DMS 273 treated with DMSO at 0.1 percent for 48 hours (cell line): Measurements from ENCODE around the gene CHM.

ENCODE experiments used
- DNase-seq: peaks from one replicate; lab custom pipeline; 2025; lab: John Stamatoyannopoulos, UW

CHM gene

DNA sequence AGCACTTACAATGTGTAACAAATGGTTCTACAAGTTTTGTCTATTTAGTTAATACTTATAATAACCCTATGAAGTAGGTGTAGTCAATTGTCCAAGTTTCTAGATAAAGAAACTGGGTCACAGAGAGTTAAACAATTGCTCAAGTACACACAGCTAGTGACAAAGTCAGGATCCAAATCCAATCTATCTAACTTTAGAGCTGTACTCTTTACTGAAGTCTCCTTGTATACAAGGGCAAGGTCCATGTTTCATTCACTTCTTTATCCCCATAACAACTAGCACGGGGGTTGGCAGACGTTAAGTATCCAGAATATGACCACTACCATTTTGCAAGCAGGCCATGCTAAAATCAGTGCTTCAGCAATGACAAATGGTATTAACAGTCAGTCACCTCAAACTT is 141.0 kb downstream of the CHM start:
- no peak for DNase-seq

DNA sequence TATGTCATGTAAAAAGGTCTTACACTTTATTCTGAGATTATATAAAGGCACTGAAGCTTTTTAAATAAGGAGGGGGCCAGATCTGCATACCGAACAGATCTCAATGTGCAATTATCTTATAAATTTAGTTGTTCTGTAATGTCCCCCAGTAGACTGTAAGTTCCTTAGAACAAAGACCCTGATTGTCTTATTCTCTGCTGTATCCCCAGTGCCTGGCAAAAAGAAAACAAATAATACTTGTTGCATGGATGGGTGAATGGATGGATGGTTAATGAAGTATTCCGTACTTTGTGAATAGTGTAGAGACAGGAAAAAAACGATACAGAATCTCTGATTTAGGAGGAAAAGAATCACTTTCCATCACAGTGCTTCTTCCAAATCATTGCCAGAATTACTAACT is 141.5 kb downstream of the CHM start:
- DNase-seq: no peak

DNA sequence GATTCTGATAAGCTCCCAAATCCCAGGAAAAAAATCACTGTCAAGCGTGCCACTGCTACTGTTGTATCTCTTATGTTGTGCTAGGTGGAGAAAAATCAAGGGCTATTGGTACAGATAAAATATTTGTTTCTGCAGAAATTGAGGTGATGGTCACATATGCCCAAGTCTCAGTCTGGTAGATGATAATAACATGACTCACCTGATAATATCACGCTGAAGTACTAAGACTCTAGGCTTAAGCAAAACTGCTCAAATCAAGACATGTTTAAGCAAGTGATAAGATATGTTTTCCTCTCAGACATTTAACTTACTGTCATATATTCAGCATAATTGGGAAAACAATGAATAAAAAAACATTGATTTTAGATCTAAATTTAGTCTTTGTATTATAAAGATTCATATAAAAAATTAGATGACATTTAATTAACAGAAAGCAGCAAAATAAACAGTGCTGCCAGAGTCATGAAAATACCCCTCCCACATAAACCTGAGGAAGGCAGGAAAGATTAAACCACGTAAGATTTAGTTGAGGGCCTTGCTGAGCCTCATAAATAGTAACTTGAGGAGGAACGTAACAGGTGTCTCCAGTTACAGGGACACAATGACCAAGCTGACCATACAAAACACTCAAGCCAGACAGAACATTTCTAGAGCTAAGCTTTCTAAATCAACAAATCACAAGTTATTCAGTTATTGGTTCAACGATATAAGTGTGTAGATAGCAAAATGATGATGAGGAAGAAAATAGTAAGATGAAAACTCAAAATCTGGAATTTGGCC is 143.5 kb downstream of the CHM start:
- no peak for DNase-seq

DNA sequence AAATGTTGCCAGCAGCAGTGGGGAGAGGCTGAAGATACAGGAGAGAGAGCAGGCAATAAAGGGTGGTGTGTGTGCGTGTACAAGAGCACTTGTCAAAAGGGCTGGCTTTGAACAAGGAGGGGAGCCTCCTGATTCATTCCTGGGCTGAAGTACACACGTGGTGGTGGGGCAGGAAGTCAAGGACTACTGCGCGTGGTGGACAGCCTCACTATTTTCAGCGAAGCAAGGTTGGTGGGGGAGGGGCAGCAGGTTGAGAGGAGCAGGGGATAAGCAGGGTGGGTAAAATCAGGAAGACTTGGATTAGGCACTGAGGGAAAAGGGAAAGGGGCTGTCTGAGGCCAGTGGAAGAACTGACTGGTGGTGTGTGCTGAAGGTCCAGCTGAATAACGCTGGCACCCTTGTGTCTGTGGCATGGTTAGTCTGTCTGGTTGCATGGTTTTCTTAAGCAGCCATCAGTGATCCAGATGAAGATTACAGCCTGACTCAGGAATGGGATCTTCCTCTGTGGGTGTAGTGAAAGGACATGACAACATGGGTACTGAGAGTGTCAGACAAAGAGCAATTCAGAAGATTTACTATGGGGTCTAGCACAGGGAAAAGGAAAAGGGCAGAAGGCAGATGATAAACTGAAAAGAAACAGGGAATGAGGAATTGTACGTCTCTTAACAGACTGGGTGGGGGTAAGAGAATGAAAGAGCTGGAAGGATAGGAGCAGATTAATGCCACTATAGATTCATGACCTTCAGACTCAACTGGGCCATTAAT is 149.8 kb downstream of the CHM start:
- no peak for DNase-seq

DNA sequence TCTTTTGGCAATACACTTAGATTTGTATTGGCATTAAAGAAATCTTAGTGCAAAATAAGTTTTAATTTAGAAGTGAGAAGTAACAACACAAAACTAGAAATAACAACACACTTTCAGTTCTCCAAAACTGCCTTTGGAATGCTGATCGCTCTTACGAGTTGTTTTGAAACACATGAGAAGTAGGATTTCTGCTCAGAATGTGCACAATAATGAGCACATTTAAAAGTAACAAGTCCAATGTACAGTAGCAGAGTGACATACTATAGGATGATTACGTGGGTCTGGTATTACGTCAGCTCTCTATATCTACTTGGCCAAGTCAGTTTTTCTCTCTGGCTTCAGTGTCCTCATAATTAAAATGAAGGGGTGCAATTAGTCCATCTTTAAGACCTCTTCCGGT is 164.8 kb downstream of the CHM start:
- no peak for DNase-seq

DNA sequence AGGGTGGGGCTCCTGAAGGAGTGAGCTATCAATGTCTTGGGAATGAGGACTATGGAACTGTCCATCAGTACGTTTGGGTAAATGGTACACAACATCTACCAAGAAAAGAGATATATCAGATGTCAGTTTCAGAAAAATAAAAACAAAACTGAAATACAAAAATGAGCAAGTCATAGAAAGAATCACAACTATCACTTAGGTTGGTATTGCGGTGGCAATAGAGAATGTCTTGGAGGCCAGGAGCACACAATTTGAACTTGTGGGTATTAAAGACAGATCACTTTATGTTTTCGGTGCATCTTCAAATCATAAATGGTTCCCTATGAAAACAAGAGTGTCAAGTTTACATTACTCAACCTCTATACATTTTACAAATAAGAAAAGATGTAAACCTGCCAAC is 176.8 kb downstream of the CHM start:
- no peak for DNase-seq

DNA sequence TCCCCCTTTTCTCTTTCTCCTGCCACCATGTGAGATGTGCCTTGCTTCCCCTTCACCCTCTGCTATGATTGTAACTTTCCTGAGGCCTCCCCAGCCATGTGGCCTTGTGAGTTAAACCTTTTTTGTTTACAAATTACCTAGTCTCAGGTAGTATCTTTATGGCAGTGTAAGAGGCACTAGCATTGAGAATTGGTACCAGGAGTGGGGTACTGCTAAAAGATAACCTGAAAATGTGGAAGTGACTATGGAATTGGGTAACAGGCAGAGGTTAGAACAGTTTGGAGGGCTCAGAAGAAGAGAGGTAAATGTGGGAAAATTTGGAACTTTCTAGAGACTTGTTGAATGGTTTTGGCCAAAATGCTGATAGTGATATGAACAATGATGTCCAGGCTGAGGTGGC is 182.0 kb downstream of the CHM start:
- DNase-seq: no peak

DNA sequence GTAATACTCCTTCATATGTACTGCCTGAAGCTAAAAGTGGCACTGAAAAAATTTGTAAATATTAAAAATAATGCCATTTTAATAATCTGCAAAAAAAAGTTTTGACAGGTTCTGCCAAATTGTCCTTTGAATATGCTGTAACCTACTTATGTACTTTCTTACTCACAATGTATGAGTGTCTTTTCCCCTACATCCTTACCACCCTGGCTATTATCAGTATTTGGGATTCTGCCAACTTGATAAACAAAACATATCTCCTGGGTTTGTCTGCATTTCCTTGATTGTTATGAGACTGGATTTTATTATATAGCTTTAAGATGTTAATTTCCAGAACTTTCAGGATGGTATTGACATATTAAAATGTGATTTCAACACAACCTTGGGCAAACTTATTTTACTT is 187.9 kb downstream of the CHM start:
- no peak for DNase-seq

DNA sequence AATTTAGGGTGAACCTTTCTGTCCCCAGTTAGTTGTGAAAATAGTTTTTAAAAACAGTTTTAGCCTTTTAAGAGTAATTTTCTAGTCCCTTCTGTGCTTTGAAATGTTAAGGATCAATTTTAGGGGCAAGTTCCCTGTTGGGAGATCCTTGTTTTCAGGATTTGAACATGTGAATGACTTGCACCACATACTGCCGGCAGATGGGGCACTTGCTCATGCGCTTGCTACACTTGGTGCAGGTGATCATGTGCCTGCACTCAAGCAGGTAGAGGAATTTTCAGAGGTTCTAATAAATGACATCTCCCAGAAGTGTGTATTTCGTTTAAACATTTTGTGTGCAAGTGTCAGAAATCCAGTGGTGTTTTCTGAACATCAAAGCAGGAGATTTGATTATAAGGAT is 195.9 kb downstream of the CHM start:
- DNase-seq: no peak

DNA sequence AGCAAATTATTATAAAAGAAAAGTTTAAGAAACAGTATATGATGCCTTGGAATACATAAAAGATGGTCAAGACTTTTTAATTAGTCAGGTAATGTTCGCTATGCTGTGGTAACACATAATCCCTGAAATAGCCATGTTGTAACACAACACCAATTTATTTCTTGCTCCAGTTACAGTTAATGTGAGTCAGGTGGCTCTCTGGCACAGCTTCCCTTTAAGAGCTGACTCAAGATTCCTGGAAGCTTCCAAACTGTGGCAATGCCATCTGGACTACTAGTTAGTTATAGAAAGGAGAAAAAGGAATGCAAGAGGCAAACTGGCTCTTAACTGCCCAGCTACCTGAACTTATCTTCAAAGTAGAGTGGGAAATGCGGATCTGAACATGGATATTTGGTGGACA is 210.5 kb downstream of the CHM start:
- peak; percentile 88 for DNase-seq

DNA sequence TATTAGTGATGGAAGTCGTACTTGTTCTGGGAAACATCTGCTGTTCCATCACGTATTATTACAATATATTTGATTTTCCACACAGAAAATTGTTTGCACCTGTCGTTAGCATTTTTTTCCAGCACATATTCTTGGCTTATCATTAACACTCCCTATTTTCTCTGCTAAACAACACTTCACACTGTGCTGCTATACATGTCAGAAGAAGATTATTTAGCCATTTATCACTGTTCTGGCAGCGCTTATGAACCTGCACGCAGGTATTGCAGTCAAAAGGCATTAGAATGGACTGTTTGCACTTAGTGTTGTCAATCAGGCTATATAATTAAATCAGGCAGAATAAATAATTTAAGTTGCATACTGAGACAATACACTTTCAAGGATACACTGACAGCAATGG is 218.6 kb downstream of the CHM start:
- DNase-seq: no peak

DNA sequence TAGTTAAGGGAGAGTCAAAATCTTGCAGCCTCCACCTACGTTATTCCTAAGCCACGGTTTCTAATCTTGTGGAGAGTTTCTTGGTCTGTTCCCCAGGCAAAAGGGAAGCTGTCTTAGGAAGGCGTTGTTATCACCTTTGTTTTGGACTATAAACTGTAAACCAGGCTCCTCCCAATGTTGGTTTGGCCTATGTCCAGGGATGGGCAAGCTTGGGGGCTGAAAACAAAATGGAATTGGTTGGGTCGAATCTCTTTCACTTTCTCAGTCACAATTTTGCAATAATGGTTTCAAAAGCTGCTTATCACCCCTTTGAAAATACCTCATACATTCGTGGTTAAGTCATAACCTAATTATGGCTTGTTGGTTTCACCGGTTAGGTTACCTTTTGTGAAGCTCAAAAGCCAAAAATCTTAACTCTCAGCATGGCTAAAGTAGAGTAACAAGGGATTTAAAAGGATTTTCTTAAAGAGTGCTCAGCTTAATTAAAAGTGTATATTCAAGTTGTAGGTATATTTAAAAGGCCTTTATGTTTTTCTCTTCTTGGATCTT is 232.1 kb downstream of the CHM start:
- DNase-seq: no peak
